Smooth muscle cell (in vitro differentiated cells): ENCODE results near the gene DIS3L2. TPM values are rescaled to one million over a fixed set of nuclear protein-coding genes. Genes with fewer than 3 reads are reported as not detected.

ENCODE experiments used
- DNase-seq: peaks from one replicate; lab custom pipeline; 2025; ENCODE audit not compliant: unreplicated experiment; lab: John Stamatoyannopoulos, UW
- H2AFZ ChIP-seq: fragments of 200-600 bp; sonication (generic); 2 replicates; pipeline ENCODE4 v1.6.0; 2016; ENCODE audit warnings: antibody characterized with exemption, low read depth, mild to moderate bottlenecking
- H3F3A ChIP-seq: fragments of 200-600 bp; sonication (generic); 2 replicates; pipeline ENCODE4 v1.6.0; 2017; ENCODE audit warnings: antibody characterized with exemption, low read depth
- H3K27ac ChIP-seq: fragments of 200-600 bp; sonication (generic); 2 replicates; pipeline ENCODE4 v1.5.1; 2016; ENCODE audit warnings: low read depth, mild to moderate bottlenecking
- H3K27me3 ChIP-seq: fragments of 200-600 bp; sonication (generic); 2 replicates; pipeline ENCODE4 v1.6.1; 2016; ENCODE audit warnings: low read depth, mild to moderate bottlenecking
- H3K36me3 ChIP-seq: fragments of 200-600 bp; sonication (generic); 2 replicates; pipeline ENCODE4 v1.5.1; 2016; ENCODE audit warnings: low read depth
- H3K4me1 ChIP-seq: fragments of 200-600 bp; sonication (generic); 2 replicates; pipeline ENCODE4 v1.5.1; 2016; ENCODE audit warnings: low read depth
- H3K4me2 ChIP-seq: fragments of 200-600 bp; sonication (generic); 2 replicates; pipeline ENCODE4 v1.6.0; 2016; ENCODE audit warnings: mild to moderate bottlenecking
- H3K4me3 ChIP-seq: fragments of 200-600 bp; sonication (generic); 2 replicates; pipeline ENCODE4 v1.5.1; 2016; ENCODE audit warnings: mild to moderate bottlenecking
- H3K79me2 ChIP-seq: fragments of 200-600 bp; sonication (generic); 2 replicates; pipeline ENCODE4 v1.6.0; 2016; ENCODE audit warnings: low read depth, mild to moderate bottlenecking
- H3K9ac ChIP-seq: fragments of 200-600 bp; sonication (generic); 2 replicates; pipeline ENCODE4 v1.6.0; 2016; ENCODE audit warnings: low read depth
- H3K9me3 ChIP-seq: fragments of 200-600 bp; sonication (generic); replicated peaks from 2 replicates; pipeline ENCODE4 v1.5.1; 2016; ENCODE audit warnings: low read depth
- H4K20me1 ChIP-seq: fragments of 200-600 bp; sonication (generic); 2 replicates; pipeline ENCODE4 v1.6.0; 2016; ENCODE audit warnings: low read depth
- CTCF ChIP-seq: fragments of 200-600 bp; sonication (generic); IDR thresholded peaks from 2 replicates; pipeline ENCODE4 v1.5.1; 2017; ENCODE audit warnings: borderline replicate concordance, mild to moderate bottlenecking, antibody characterized with exemption; ENCODE audit not compliant: insufficient read depth, poor library complexity, severe bottlenecking
- WGBS: methylation state at CpG from one replicate; pipeline ENCODE4 v1.1.7; 2016; ENCODE audit warnings: low lambda C conversion rate; 5-methylcytosine and 5-hydroxymethylcytosine counted together
- polyA plus RNA-seq: library from polyadenylated mRNA; unstranded; fragments of >200 nt; fragmentation: Nextera tagmentation; extraction: Ambion mirVana; gene quantifications from 2 replicates; pipeline ENCODE4 v1.2.1, GENCODE V29; 2016
- total RNA-seq: library from RNA; depleted of rRNA; stranded (reverse); fragments of >200 nt; gene quantifications from 2 replicates; pipeline ENCODE4 v1.2.3, GENCODE V29; 2014

The DIS3L2 gene
- total and polyA plus RNA-seq, 2 experiments from 2014 or later: 11.4 to 25.2 TPM

- no peak overlapping the region for H3K9ac ChIP-seq
- H3K4me3 ChIP-seq: no peak overlapping the region
- TF ChIP-seq CTCF: no peak
- peaks cover 11% of the 10 kb centered on the region for H4K20me1 ChIP-seq
- 66% methylated on average over 3 of the region's 3 CpGs for WGBS
- no peak for DNase-seq
- no peak overlapping the region for H2AFZ ChIP-seq
- no peak overlapping the region for H3K27ac ChIP-seq
- H3K36me3 ChIP-seq: no peaks in the 10 kb centered on the region
- H3K4me2 ChIP-seq: no peak overlapping the region
- H3K4me1 ChIP-seq: no peaks in the 10 kb centered on the region
- H3K79me2 ChIP-seq: no peaks in the 10 kb centered on the region
- H3K9me3 ChIP-seq: no peaks in the 10 kb centered on the region
- H3F3A ChIP-seq: no peaks in the 10 kb centered on the region
- no peaks in the 10 kb centered on the region for H3K27me3 ChIP-seq
Measured at GRCh38 chr2:232116852-232117251, 155.3 kb downstream of the DIS3L2 start.

- Histone ChIP-seq H3F3A (no peaks in the 10 kb centered on the region), H3K9me3 (no peaks in the 10 kb centered on the region), H3K9ac (no peak overlapping the region), H3K27ac (no peak overlapping the region), H3K79me2 (no peaks in the 10 kb centered on the region), H3K4me2 (no peak overlapping the region), H2AFZ (no peak overlapping the region), H3K27me3 (no peaks in the 10 kb centered on the region), H3K4me3 (no peak overlapping the region), H4K20me1 (peaks cover 11% of the 10 kb centered on the region), H3K36me3 (no peaks in the 10 kb centered on the region), H3K4me1 (no peaks in the 10 kb centered on the region)
- no peak for TF ChIP-seq CTCF
- 87% methylated on average over 3 of the region's 3 CpGs for WGBS
- DNase-seq: no peak
Measured at GRCh38 chr2:232117413-232117812, 155.9 kb downstream of the DIS3L2 start.

GRCh38 chr2:232120911-232121310 lies 159.4 kb downstream of the DIS3L2 start:
- Histone ChIP-seq H3F3A (no peaks in the 10 kb centered on the region), H4K20me1 (peaks cover 11% of the 10 kb centered on the region), H3K4me3 (no peak overlapping the region), H2AFZ (no peak overlapping the region), H3K9ac (no peak overlapping the region), H3K36me3 (no peaks in the 10 kb centered on the region), H3K79me2 (no peaks in the 10 kb centered on the region), H3K9me3 (no peaks in the 10 kb centered on the region), H3K27ac (no peak overlapping the region), H3K4me1 (no peaks in the 10 kb centered on the region), H3K4me2 (no peak overlapping the region), H3K27me3 (no peaks in the 10 kb centered on the region)
- DNase-seq: no peak
- no peak for TF ChIP-seq CTCF

- Histone ChIP-seq H3K4me2 (no peak overlapping the region), H3K36me3 (no peaks in the 10 kb centered on the region), H3F3A (no peaks in the 10 kb centered on the region), H3K79me2 (no peaks in the 10 kb centered on the region), H2AFZ (no peak overlapping the region), H4K20me1 (peaks cover 6% of the 10 kb centered on the region), H3K27ac (no peak overlapping the region), H3K9ac (no peak overlapping the region), H3K27me3 (no peaks in the 10 kb centered on the region), H3K4me3 (no peak overlapping the region), H3K9me3 (no peaks in the 10 kb centered on the region), H3K4me1 (no peaks in the 10 kb centered on the region)
- 96% methylated on average over 1 of the region's 1 CpG for WGBS
- no peak for DNase-seq
- TF ChIP-seq CTCF: no peak
Measured at GRCh38 chr2:232124309-232124708, 162.8 kb downstream of the DIS3L2 start.
